Mesenchymal stem cell (in vitro differentiated cells and primary cell): ENCODE measurements around the gene CUL2.

Source experiments
- DNase-seq: peaks from one replicate; pipeline ENCODE4 v3.0.0-alpha.2; 2013
- H2AFZ ChIP-seq: one replicate; pipeline ENCODE4 v1.6.1; 2013; ENCODE audit warnings: low read depth, mild to moderate bottlenecking, control low read depth, inconsistent platforms, low read length, moderate library complexity
- H2AK5ac ChIP-seq: 2 replicates; pipeline ENCODE4 v1.6.1; 2013; ENCODE audit warnings: low read length, moderate library complexity, mild to moderate bottlenecking, inconsistent platforms; ENCODE audit not compliant: severe bottlenecking
- H2BK120ac ChIP-seq: one replicate; pipeline ENCODE4 v1.6.1; 2013; ENCODE audit warnings: low read depth, mild to moderate bottlenecking, inconsistent platforms, low read length, moderate library complexity
- H2BK12ac ChIP-seq, 2 experiments: one replicate each; pipeline ENCODE4 v1.6.1; 2013; ENCODE audit warnings: inconsistent platforms in 2 of 2, low read length in 2 of 2, mild to moderate bottlenecking in 2 of 2, moderate library complexity in 2 of 2, control low read depth in 1 of 2
- H2BK15ac ChIP-seq: one replicate; pipeline ENCODE4 v1.6.1; 2013; ENCODE audit warnings: mild to moderate bottlenecking, low read depth, inconsistent platforms; ENCODE audit not compliant: poor library complexity, severe bottlenecking
- H2BK5ac ChIP-seq: 2 replicates; pipeline ENCODE4 v1.6.1; 2013; ENCODE audit warnings: low read depth, mild to moderate bottlenecking, low read length, control low read depth, inconsistent platforms; ENCODE audit not compliant: poor library complexity, severe bottlenecking
- H3K14ac ChIP-seq, 2 experiments: one replicate each; pipeline ENCODE4 v1.6.1; 2013; ENCODE audit warnings: inconsistent platforms in 2 of 2, low read length in 2 of 2, control low read depth in 1 of 2, mild to moderate bottlenecking in 1 of 2, moderate library complexity in 1 of 2
- H3K18ac ChIP-seq, 2 experiments: one replicate each; pipeline ENCODE4 v1.6.1; 2013; ENCODE audit warnings: inconsistent platforms in 2 of 2, low read length in 2 of 2, control low read depth in 1 of 2, low read depth in 1 of 2, mild to moderate bottlenecking in 1 of 2
- H3K23ac ChIP-seq, 2 experiments: one replicate each; pipeline ENCODE4 v1.6.1; 2013; ENCODE audit warnings: inconsistent platforms in 2 of 2, low read length in 2 of 2, mild to moderate bottlenecking in 2 of 2, moderate library complexity in 2 of 2, control low read depth in 1 of 2
- H3K27ac ChIP-seq: 2 replicates; pipeline ENCODE4 v1.5.1; 2013; ENCODE audit warnings: mild to moderate bottlenecking, moderate library complexity, low read length, control low read depth, inconsistent platforms; ENCODE audit not compliant: poor library complexity, severe bottlenecking
- H3K27me3 ChIP-seq, 2 experiments: 2 replicates each; pipeline versions ENCODE4 v1.6.1 to v1.7.0; 2013; ENCODE audit warnings: low read length in 2 of 2, mild to moderate bottlenecking in 2 of 2, moderate library complexity in 2 of 2, control low read depth in 1 of 2, inconsistent platforms in 1 of 2; ENCODE audit not compliant: control insufficient read depth in 1 of 2, insufficient read depth in 1 of 2
- H3K36me3 ChIP-seq, 2 experiments: 2 replicates each; pipeline versions ENCODE4 v1.6.1 to v1.7.0; 2013; ENCODE audit warnings: low read length in 2 of 2, control low read depth in 1 of 2, inconsistent platforms in 1 of 2, low read depth in 1 of 2, mild to moderate bottlenecking in 1 of 2; ENCODE audit not compliant: insufficient read depth in 2 of 2, control insufficient read depth in 1 of 2
- H3K4ac ChIP-seq, 2 experiments: one replicate each; pipeline ENCODE4 v1.6.1; 2013; ENCODE audit warnings: inconsistent platforms in 2 of 2, low read length in 2 of 2, mild to moderate bottlenecking in 2 of 2, moderate library complexity in 2 of 2, control low read depth in 1 of 2, low read depth in 1 of 2
- H3K4me1 ChIP-seq: 2 replicates; pipeline ENCODE4 v1.6.1; 2013; ENCODE audit warnings: low read depth, low read length, control low read depth; ENCODE audit not compliant: control insufficient read depth, insufficient read depth
- H3K4me2 ChIP-seq: 2 replicates; pipeline ENCODE4 v1.6.1; 2013; ENCODE audit warnings: low read length, mild to moderate bottlenecking, inconsistent platforms; ENCODE audit not compliant: poor library complexity, severe bottlenecking
- H3K4me3 ChIP-seq, 2 experiments: 2 replicates each; pipeline versions ENCODE4 v1.5.1 to v1.7.0; 2013; ENCODE audit warnings: low read length in 2 of 2, mild to moderate bottlenecking in 2 of 2, control low read depth in 1 of 2, low read depth in 1 of 2; ENCODE audit not compliant: insufficient read depth in 1 of 2
- H3K79me1 ChIP-seq: replicated peaks from 2 replicates; pipeline ENCODE4 v1.6.1; 2013; ENCODE audit warnings: mild to moderate bottlenecking, control low read depth, low read length, inconsistent platforms; ENCODE audit not compliant: poor library complexity, severe bottlenecking
- H3K9ac ChIP-seq: 2 replicates; pipeline ENCODE4 v1.7.0; 2013; ENCODE audit warnings: mild to moderate bottlenecking, low read length, moderate library complexity
- H3K9me3 ChIP-seq: 2 replicates; pipeline ENCODE4 v1.7.0; 2013; ENCODE audit warnings: mild to moderate bottlenecking, low read length; ENCODE audit not compliant: control insufficient read depth
- H4K8ac ChIP-seq: one replicate; pipeline ENCODE4 v1.6.1; 2013; ENCODE audit warnings: inconsistent platforms, mild to moderate bottlenecking, low read length, moderate library complexity
- H4K91ac ChIP-seq: one replicate; pipeline ENCODE4 v1.6.1; 2013; ENCODE audit warnings: mild to moderate bottlenecking, low read length, inconsistent platforms
- WGBS: methylation state at CpG from one replicate; pipeline ENCODE4 v1.1.7; 2013; ENCODE audit warnings: mixed read lengths; 5-methylcytosine and 5-hydroxymethylcytosine counted together

The CUL2 gene

GRCh38 chr10:34966451-34966850, 123.7 kb downstream of the CUL2 start:
- Histone ChIP-seq H3K27me3 (no peaks in the 10 kb centered on the region), H2AK5ac (no peak overlapping the region), H3K4me3 (no peak overlapping the region), H3K4me2 (no peak overlapping the region), H3K9ac (no peak overlapping the region), H2BK12ac (no peak overlapping the region), H2AFZ (no peak overlapping the region), H3K4ac (no peak overlapping the region), H3K18ac (no peak overlapping the region), H3K23ac (no peak overlapping the region), H3K27ac (no peak overlapping the region), H4K91ac (no peak overlapping the region), H3K14ac (no peak overlapping the region), H3K9me3 (no peaks in the 10 kb centered on the region), H3K4me1 (peaks cover 15% of the 10 kb centered on the region), H4K8ac (no peak overlapping the region), H2BK5ac (no peak overlapping the region), H3K36me3 (no peaks in the 10 kb centered on the region), H2BK15ac (no peak overlapping the region), H2BK120ac (no peak overlapping the region), H3K79me1 (no peaks in the 10 kb centered on the region)
- DNase-seq, result peak; percentile 7
- WGBS, result 92% methylated on average over 5 of the region's 5 CpGs

GRCh38 chr10:34966040-34966439, 124.1 kb downstream of the CUL2 start:
- Histone ChIP-seq H2BK120ac (no peak overlapping the region), H3K79me1 (no peaks in the 10 kb centered on the region), H3K36me3 (no peaks in the 10 kb centered on the region), H3K9ac (no peak overlapping the region), H2BK12ac (no peak overlapping the region), H2AFZ (no peak overlapping the region), H3K18ac (no peak overlapping the region), H3K27ac (no peak overlapping the region), H2BK5ac (no peak overlapping the region), H2BK15ac (no peak overlapping the region), H3K4me2 (no peak overlapping the region), H2AK5ac (no peak overlapping the region), H4K91ac (no peak overlapping the region), H3K4me3 (no peak overlapping the region), H4K8ac (no peak overlapping the region), H3K9me3 (no peaks in the 10 kb centered on the region), H3K27me3 (no peaks in the 10 kb centered on the region), H3K4ac (no peak overlapping the region), H3K14ac (no peak overlapping the region), H3K23ac (no peak overlapping the region), H3K4me1 (peaks cover 11% of the 10 kb centered on the region)
- no peak for DNase-seq
- 92% methylated on average over 5 of the region's 5 CpGs for WGBS

GRCh38 chr10:34964166-34964800, 125.9 kb downstream of the CUL2 start:
- Histone ChIP-seq H2AFZ (no peak overlapping the region), H3K9ac (no peak overlapping the region), H2BK5ac (no peak overlapping the region), H4K8ac (no peak overlapping the region), H3K4me3 (no peak overlapping the region), H2AK5ac (no peak overlapping the region), H2BK120ac (no peak overlapping the region), H3K27ac (no peak overlapping the region), H3K4me1 (peaks cover 13% of the 10 kb centered on the region), H4K91ac (no peak overlapping the region), H2BK12ac (no peak overlapping the region), H2BK15ac (no peak overlapping the region), H3K27me3 (no peaks in the 10 kb centered on the region), H3K36me3 (no peaks in the 10 kb centered on the region), H3K18ac (no peak overlapping the region), H3K9me3 (no peaks in the 10 kb centered on the region), H3K4me2 (no peak overlapping the region), H3K14ac (no peak overlapping the region), H3K79me1 (no peaks in the 10 kb centered on the region), H3K4ac (no peak overlapping the region), H3K23ac (no peak overlapping the region)
- 94% methylated on average over 13 of the region's 13 CpGs for WGBS
- DNase-seq, result no peak

- Histone ChIP-seq H3K79me1 (no peaks in the 10 kb centered on the region), H3K27ac (no peak overlapping the region), H3K14ac (no peak overlapping the region), H2BK5ac (no peak overlapping the region), H3K4me3 (no peak overlapping the region), H3K18ac (no peak overlapping the region), H2BK15ac (no peak overlapping the region), H3K4me1 (peaks cover 12% of the 10 kb centered on the region), H3K9me3 (no peaks in the 10 kb centered on the region), H3K36me3 (no peaks in the 10 kb centered on the region), H3K23ac (no peak overlapping the region), H3K27me3 (no peaks in the 10 kb centered on the region), H4K8ac (no peak overlapping the region), H3K4ac (no peak overlapping the region), H3K9ac (no peak overlapping the region), H4K91ac (no peak overlapping the region), H2BK120ac (no peak overlapping the region), H2AFZ (no peak overlapping the region), H2AK5ac (no peak overlapping the region), H3K4me2 (no peak overlapping the region), H2BK12ac (no peak overlapping the region)
- 84% methylated on average over 2 of the region's 2 CpGs for WGBS
- no peak for DNase-seq
Observed at GRCh38 chr10:34962866-34963265, 127.3 kb downstream of the CUL2 start.
